Liver (tissue), 9 donors: ENCODE measurements around the gene PRKCD. TPM values are rescaled to one million over a fixed set of nuclear protein-coding genes. Genes with fewer than 3 reads are reported as not detected.

ENCODE experiments used
- DNase-seq: peaks from one replicate; pipeline ENCODE4 v3.0.0-alpha.2; 2017; ENCODE audit warnings: low spot score
- H3K27ac ChIP-seq, 2 donors: one replicate each; pipeline ENCODE4 v1.7.0; 2013; ENCODE audit warnings: inconsistent platforms in 2 of 2, low read length in 2 of 2, control low read depth in 1 of 2, low read depth in 1 of 2, mild to moderate bottlenecking in 1 of 2
- H3K27me3 ChIP-seq, 4 donors: one replicate each; pipeline versions ENCODE4 v1.6.1 to v1.7.0; 2013; ENCODE audit warnings: low read length in 3 of 4, inconsistent platforms in 1 of 4, mild to moderate bottlenecking in 1 of 4, moderate library complexity in 1 of 4; ENCODE audit not compliant: control insufficient read depth in 4 of 4, insufficient read depth in 4 of 4
- H3K36me3 ChIP-seq, 4 donors: one replicate each; pipeline versions ENCODE4 v1.6.1 to v1.7.0; 2013; ENCODE audit warnings: low read length in 3 of 4, mild to moderate bottlenecking in 3 of 4, low read depth in 1 of 4, moderate library complexity in 1 of 4; ENCODE audit not compliant: control insufficient read depth in 4 of 4, insufficient read depth in 3 of 4
- H3K4me1 ChIP-seq, 4 donors: one replicate each; pipeline versions ENCODE4 v1.6.1 to v1.7.0; 2013; ENCODE audit warnings: low read length in 3 of 4, mild to moderate bottlenecking in 3 of 4, moderate library complexity in 1 of 4; ENCODE audit not compliant: control insufficient read depth in 4 of 4, insufficient read depth in 4 of 4
- H3K4me3 ChIP-seq, 3 donors: one replicate each; pipeline versions ENCODE4 v1.6.1 to v1.7.0; 2013; ENCODE audit warnings: low read length in 3 of 3, control low read depth in 1 of 3, low read depth in 1 of 3, mild to moderate bottlenecking in 1 of 3
- H3K9ac ChIP-seq, 2 donors: one replicate each; pipeline ENCODE4 v1.7.0; 2013; ENCODE audit warnings: low read length in 2 of 2, mild to moderate bottlenecking in 2 of 2, moderate library complexity in 2 of 2, control low read depth in 1 of 2, low read depth in 1 of 2
- H3K9me3 ChIP-seq, 4 donors: one replicate each; pipeline versions ENCODE4 v1.6.1 to v1.7.0; 2013; ENCODE audit warnings: low read length in 3 of 4; ENCODE audit not compliant: control insufficient read depth in 4 of 4
- CTCF ChIP-seq: fragments of 150-350 bp; IDR thresholded peaks from 2 replicates; pipeline ENCODE4 v1.5.1; 2017; ENCODE audit warnings: improper control_type of control experiment, low read depth, low read length; ENCODE audit not compliant: missing input control
- FOXA1 ChIP-seq: IDR thresholded peaks from 2 replicates; pipeline ENCODE4 v1.6.1; 2016; ENCODE audit warnings: antibody characterized with exemption
- FOXA2 ChIP-seq: IDR thresholded peaks from 2 replicates; pipeline ENCODE4 v1.6.1; 2016; ENCODE audit warnings: antibody characterized with exemption
- GABPA ChIP-seq, 2 donors: IDR thresholded peaks in 1 of 2; conservative IDR thresholded peaks in 1 of 2; 2 replicates each; pipeline ENCODE4 v1.6.1; 2016; ENCODE audit warnings: antibody characterized with exemption in 2 of 2, mild to moderate bottlenecking in 1 of 2, moderate library complexity in 1 of 2
- HNF4A ChIP-seq, 2 donors: conservative IDR thresholded peaks; 2 replicates each; pipeline ENCODE4 v1.6.1; 2016; ENCODE audit warnings: antibody characterized with exemption in 2 of 2, mild to moderate bottlenecking in 2 of 2
- HNF4G ChIP-seq: IDR thresholded peaks from 2 replicates; pipeline ENCODE4 v1.6.1; 2016; ENCODE audit warnings: antibody characterized with exemption
- JUND ChIP-seq, 2 donors: IDR thresholded peaks; 2 replicates each; pipeline ENCODE4 v1.6.1; 2016; ENCODE audit warnings: antibody characterized with exemption in 2 of 2
- NR2F2 ChIP-seq: IDR thresholded peaks from 2 replicates; pipeline ENCODE4 v1.6.1; 2016; ENCODE audit warnings: antibody characterized with exemption
- RAD21 ChIP-seq, 2 donors: IDR thresholded peaks; 2 replicates each; pipeline ENCODE4 v1.6.1; 2016; ENCODE audit warnings: antibody characterized with exemption in 2 of 2, mild to moderate bottlenecking in 2 of 2
- REST ChIP-seq: IDR thresholded peaks from 2 replicates; pipeline ENCODE4 v1.6.1; 2016; ENCODE audit warnings: antibody characterized with exemption, mild to moderate bottlenecking
- RXRA ChIP-seq, 2 donors: IDR thresholded peaks; 2 replicates each; pipeline ENCODE4 v1.6.1; 2017 to 2018; ENCODE audit warnings: antibody characterized with exemption in 2 of 2, mild to moderate bottlenecking in 1 of 2
- SP1 ChIP-seq: IDR thresholded peaks from 2 replicates; pipeline ENCODE4 v1.6.1; 2018; ENCODE audit warnings: antibody characterized with exemption, mild to moderate bottlenecking
- YY1 ChIP-seq: IDR thresholded peaks from 2 replicates; pipeline ENCODE4 v1.6.1; 2016; ENCODE audit warnings: antibody characterized with exemption, mild to moderate bottlenecking
- ZBTB33 ChIP-seq: IDR thresholded peaks from 2 replicates; pipeline ENCODE4 v1.6.1; 2016; ENCODE audit warnings: antibody characterized with exemption
- WGBS: extraction: QIAGEN DNeasy Blood & Tissue Kit; methylation state at CpG from one replicate; pipeline ENCODE4 v1.1.7; 2013; 5-methylcytosine and 5-hydroxymethylcytosine counted together
- polyA plus RNA-seq, 2 donors: library from polyadenylated mRNA; stranded (reverse) in 1 of 2; unstranded in 1 of 2; fragments of 200-250 nt in 1 of 2; fragments of >200 nt in 1 of 2; fragmentation: Nextera tagmentation in 1 of 2; extraction: Ambion mirVana in 1 of 2; gene quantifications; one replicate each; pipeline versions ENCODE4 v1.2.1 to v1.2.3, GENCODE V29; 2013 to 2015
- total RNA-seq, 2 donors: library from RNA; depleted of rRNA; stranded (reverse); fragments of >200 nt; gene quantifications; one replicate each; pipeline ENCODE4 v1.2.3, GENCODE V29; 2014
- donor health status: healthy.
- donor health status: healthy.
- donor health status: healthy.
- donor health status: healthy.
- donor health status: healthy.

Gene PRKCD
- total and polyA plus RNA-seq, 4 donors = 3.1 to 7.3 (median 3.4) TPM

GRCh38 chr3:53155760-53156159, 5.2 kb upstream of the PRKCD start:
- peak in 1 of 2 donors; percentile 14 for TF ChIP-seq HNF4A (conservative IDR thresholded peaks at IDR 0.05)
- no peak for TF ChIP-seq FOXA1
- Histone ChIP-seq H3K9ac (no peak overlapping the region), H3K27me3 (no peaks in the 10 kb centered on the region), H3K4me3 (no peak overlapping the region), H3K4me1 (peaks cover 17 to 49% (median 36%) of the 10 kb centered on the region in 4 donors), H3K9me3 (no peaks in the 10 kb centered on the region), H3K36me3 (no peaks in the 10 kb centered on the region), H3K27ac (no peak overlapping the region)
- no peak for DNase-seq
- WGBS = 58% methylated on average over 6 of the region's 6 CpGs

GRCh38 chr3:53156368-53156834, 4.6 kb upstream of the PRKCD start:
- H3K9ac ChIP-seq = no peak overlapping the region
- DNase-seq = no peak
- 33% methylated on average over 36 of the region's 36 CpGs for WGBS
- H3K27ac ChIP-seq = no peak overlapping the region
- H3K9me3 ChIP-seq = no peaks in the 10 kb centered on the region
- TF ChIP-seq RAD21 (IDR thresholded peaks at IDR 0.05) = no peak
- H3K27me3 ChIP-seq = no peaks in the 10 kb centered on the region
- H3K4me1 ChIP-seq = peaks cover 17 to 46% (median 35%) of the 10 kb centered on the region in 4 donors
- no peak overlapping the region for H3K4me3 ChIP-seq
- no peaks in the 10 kb centered on the region for H3K36me3 ChIP-seq

GRCh38 chr3:53157974-53158580, 2.9 kb upstream of the PRKCD start:
- no peak overlapping the region for H3K27ac ChIP-seq
- no peak overlapping the region for H3K9ac ChIP-seq
- no peak for DNase-seq
- H3K4me1 ChIP-seq = peaks cover 17 to 45% (median 37%) of the 10 kb centered on the region in 4 donors
- H3K9me3 ChIP-seq = no peaks in the 10 kb centered on the region
- no peak for TF ChIP-seq ZBTB33
- no peaks in the 10 kb centered on the region for H3K27me3 ChIP-seq
- 65% methylated on average over 3 of the region's 3 CpGs for WGBS
- H3K36me3 ChIP-seq = no peaks in the 10 kb centered on the region
- no peak overlapping the region for H3K4me3 ChIP-seq

- Histone ChIP-seq H3K36me3 (no peaks in the 10 kb centered on the region), H3K4me1 (peaks cover 17 to 45% (median 37%) of the 10 kb centered on the region in 4 donors), H3K4me3 (no peak overlapping the region), H3K9me3 (no peaks in the 10 kb centered on the region), H3K27ac (no peak overlapping the region), H3K9ac (no peak overlapping the region), H3K27me3 (no peaks in the 10 kb centered on the region)
- no peak for DNase-seq
- WGBS = 88% methylated on average over 2 of the region's 2 CpGs
- no peak for TF ChIP-seq ZBTB33
- no peak for TF ChIP-seq RAD21 (IDR thresholded peaks at IDR 0.05)
- no peak for TF ChIP-seq SP1
- TF ChIP-seq GABPA (IDR thresholded peaks at IDR 0.05 in 1 of 2, conservative IDR thresholded peaks at IDR 0.05 in 1 of 2) = no peak
- TF ChIP-seq HNF4G = no peak
- no peak for TF ChIP-seq NR2F2
- TF ChIP-seq JUND (IDR thresholded peaks at IDR 0.05) = no peak
- TF ChIP-seq REST = no peak
- no peak for TF ChIP-seq RXRA (IDR thresholded peaks at IDR 0.05)
- TF ChIP-seq FOXA2 = no peak
- TF ChIP-seq CTCF = no peak
- no peak for TF ChIP-seq YY1
- TF ChIP-seq FOXA1 = no peak
These were observed 2.2 kb upstream of the PRKCD start for GRCh38 chr3:53158765-53159155.
